IPS-20b (cell line): Measurements from ENCODE around the gene SHROOM3.
A peak's percentile ranks its signal among the peaks of the same experiment; 100 is the strongest.

Experiments
- H3K27ac ChIP-seq: one replicate; pipeline ENCODE4 v1.5.1; 2013; ENCODE audit warnings: low read length
- H3K27me3 ChIP-seq: 2 replicates; pipeline ENCODE4 v1.6.1; 2013; ENCODE audit warnings: mild to moderate bottlenecking, low read length, inconsistent platforms; ENCODE audit not compliant: insufficient read depth
- H3K36me3 ChIP-seq: 2 replicates; pipeline ENCODE4 v1.6.1; 2013; ENCODE audit warnings: low read depth, mild to moderate bottlenecking, inconsistent platforms, low read length, moderate library complexity; ENCODE audit not compliant: insufficient read depth
- H3K4me1 ChIP-seq: 2 replicates; pipeline ENCODE4 v1.6.1; 2013; ENCODE audit warnings: mild to moderate bottlenecking, control low read depth, inconsistent platforms, low read length, moderate library complexity; ENCODE audit not compliant: insufficient read depth
- H3K4me3 ChIP-seq: 2 replicates; pipeline ENCODE4 v1.5.1; 2013; ENCODE audit warnings: mild to moderate bottlenecking, low read length, inconsistent platforms
- H3K9ac ChIP-seq: 2 replicates; pipeline ENCODE4 v1.6.1; 2013; ENCODE audit warnings: low read depth, mild to moderate bottlenecking, inconsistent platforms, low read length, moderate library complexity
- H3K9me3 ChIP-seq: 2 replicates; pipeline ENCODE4 v1.6.1; 2013; ENCODE audit warnings: mild to moderate bottlenecking, low read depth, low read length, inconsistent platforms; ENCODE audit not compliant: insufficient read depth

The SHROOM3 gene

DNA sequence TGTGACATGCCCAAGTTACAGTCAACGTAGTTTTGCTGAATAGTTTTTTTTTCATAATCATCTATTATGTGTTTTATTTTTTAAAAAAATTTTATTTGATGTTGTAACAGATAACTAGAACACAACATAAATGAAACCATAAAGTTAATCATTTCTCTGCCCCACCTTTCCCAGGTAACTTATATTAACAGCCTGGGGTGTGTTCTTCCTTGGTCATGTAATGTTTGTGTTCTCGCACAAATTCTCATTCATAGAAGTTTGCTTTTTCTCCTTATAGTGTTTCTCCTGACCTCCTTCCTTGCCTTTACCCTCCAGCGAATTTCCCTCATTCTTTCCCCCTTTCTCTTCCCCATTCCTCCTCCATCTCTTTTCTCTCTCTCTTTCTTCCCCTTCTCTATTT, 248.1 kb downstream of the SHROOM3 start:
- peaks cover 8% of the 10 kb centered on the region; the same call in 1 of the 2 replicates for H3K4me1 ChIP-seq
- H3K36me3 ChIP-seq = no peaks in the 10 kb centered on the region
- H3K9ac ChIP-seq = no peak overlapping the region
- H3K9me3 ChIP-seq = no peaks in the 10 kb centered on the region
- H3K27ac ChIP-seq = no peak overlapping the region
- H3K27me3 ChIP-seq = peaks cover 10% of the 10 kb centered on the region
- no peak overlapping the region for H3K4me3 ChIP-seq

DNA sequence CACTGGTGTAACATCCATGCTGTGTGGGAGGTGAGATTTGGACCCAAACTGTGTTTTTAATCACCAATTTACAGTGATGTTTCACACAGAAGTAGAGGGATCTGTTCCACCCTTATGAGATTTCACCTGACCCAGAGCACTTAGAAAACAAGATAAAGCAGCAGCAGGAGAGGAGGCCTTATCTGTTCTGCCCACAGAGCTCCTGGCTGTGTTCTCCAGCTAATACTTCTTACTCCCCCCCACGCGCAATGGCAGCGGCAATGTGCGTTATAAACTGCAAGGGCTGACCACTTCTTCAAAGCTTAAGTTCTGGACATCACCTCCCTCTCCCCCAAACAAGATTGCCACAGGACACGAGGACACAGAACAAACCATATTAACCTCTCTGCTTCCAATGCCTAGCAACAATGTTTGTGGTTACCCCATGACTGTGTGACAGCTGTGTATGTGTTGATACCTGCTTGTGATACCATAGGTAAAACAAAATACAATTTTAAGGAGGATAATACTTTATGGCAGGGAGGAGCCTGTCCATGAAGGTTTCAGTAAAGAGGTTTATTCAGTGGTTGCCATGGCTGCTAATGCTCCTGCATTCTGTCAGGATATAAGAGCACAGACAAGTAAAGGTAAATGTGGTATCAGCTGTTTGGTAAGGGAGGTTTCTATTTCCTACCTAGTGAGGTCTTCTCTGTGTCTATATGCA, 252.9 kb downstream of the SHROOM3 start:
- peaks cover 26% of the 10 kb centered on the region; the same call in 1 of the 2 replicates for H3K4me1 ChIP-seq
- no peaks in the 10 kb centered on the region for H3K9me3 ChIP-seq
- H3K36me3 ChIP-seq = 0 out of 2 replicates have a peak, but pooled peaks cover 5% of the 10 kb centered on the region
- H3K4me3 ChIP-seq = peak overlapping the region; percentile 86; the same call in 1 of the 2 replicates
- no peak overlapping the region for H3K27ac ChIP-seq
- H3K27me3 ChIP-seq = peaks cover 18% of the 10 kb centered on the region
- no peak overlapping the region; the same call in 1 of the 2 replicates for H3K9ac ChIP-seq

DNA sequence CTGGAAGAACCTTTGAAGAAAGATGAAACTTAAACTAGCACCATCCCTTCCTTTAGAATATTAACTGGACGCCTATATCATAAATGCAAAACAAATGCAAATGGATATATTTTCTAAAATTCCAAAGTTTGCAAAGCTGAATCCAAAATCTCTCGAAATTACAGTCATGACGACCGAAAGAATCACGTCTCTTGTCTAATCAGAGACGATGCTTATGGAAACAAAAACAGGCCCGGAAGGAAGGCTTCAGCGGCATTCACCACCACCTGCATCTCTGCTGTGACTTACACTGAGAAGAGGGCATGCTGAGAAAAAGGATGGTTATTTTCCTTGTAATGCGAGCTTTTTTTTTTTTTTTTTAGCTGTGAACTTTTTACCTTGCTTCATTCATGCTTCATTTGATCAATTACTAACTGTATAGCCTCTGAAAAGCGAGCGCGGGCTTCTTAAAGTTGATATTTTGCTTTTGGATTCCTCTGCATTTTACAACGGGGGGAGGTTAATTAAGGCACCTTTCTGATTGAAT, 253.7 kb downstream of the SHROOM3 start:
- Histone ChIP-seq H3K27ac (no peak overlapping the region), H3K9ac (peak overlapping the region; percentile 84; the same call in 1 of the 2 replicates), H3K9me3 (no peaks in the 10 kb centered on the region), H3K27me3 (peaks cover 18% of the 10 kb centered on the region), H3K36me3 (0 out of 2 replicates have a peak, but pooled peaks cover 5% of the 10 kb centered on the region), H3K4me1 (peaks cover 26% of the 10 kb centered on the region; the same call in 1 of the 2 replicates), H3K4me3 (peak overlapping the region; percentile 86)

DNA sequence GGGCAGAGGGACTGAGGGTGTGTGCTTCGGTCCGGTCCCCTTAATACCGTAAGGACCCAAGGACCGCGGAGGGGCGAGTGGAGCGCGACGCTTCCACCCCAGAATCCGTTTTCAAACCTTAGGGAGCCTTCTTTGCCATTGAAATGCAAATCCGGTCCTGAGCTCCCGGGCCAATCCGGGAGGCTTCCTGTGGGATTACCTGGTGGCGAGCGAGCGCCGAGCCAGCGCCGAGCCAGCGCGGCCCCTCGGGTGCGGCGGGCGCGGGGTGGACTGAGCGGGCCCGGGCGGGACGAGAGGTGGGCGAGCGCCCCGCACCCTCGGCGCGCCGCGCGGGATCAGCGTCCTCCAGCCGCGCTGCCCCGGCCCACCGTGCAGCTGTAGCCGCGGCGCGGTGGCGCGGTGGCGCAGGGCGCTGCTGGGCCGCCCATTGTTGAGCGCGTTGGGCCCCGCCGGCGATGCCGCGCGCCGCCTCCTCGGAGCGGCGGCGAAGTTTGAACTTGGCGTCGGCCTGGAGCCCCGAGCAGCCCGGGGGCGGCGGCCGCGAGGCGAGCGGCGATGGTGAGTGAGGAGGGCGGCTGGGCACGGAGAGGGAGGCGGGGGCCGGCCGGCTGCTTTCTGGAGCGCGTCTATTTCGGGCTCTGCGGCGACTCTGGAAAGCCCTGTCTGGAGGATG, 254.3 kb downstream of the SHROOM3 start:
- Histone ChIP-seq H3K9me3 (no peaks in the 10 kb centered on the region), H3K36me3 (0 out of 2 replicates have a peak, but pooled peaks cover 5% of the 10 kb centered on the region), H3K27ac (no peak overlapping the region), H3K27me3 (peaks cover 18% of the 10 kb centered on the region), H3K4me1 (peaks cover 26% of the 10 kb centered on the region; the same call in 1 of the 2 replicates), H3K9ac (peak overlapping the region; percentile 84; the same call in 1 of the 2 replicates), H3K4me3 (peak overlapping the region; percentile 86)

DNA sequence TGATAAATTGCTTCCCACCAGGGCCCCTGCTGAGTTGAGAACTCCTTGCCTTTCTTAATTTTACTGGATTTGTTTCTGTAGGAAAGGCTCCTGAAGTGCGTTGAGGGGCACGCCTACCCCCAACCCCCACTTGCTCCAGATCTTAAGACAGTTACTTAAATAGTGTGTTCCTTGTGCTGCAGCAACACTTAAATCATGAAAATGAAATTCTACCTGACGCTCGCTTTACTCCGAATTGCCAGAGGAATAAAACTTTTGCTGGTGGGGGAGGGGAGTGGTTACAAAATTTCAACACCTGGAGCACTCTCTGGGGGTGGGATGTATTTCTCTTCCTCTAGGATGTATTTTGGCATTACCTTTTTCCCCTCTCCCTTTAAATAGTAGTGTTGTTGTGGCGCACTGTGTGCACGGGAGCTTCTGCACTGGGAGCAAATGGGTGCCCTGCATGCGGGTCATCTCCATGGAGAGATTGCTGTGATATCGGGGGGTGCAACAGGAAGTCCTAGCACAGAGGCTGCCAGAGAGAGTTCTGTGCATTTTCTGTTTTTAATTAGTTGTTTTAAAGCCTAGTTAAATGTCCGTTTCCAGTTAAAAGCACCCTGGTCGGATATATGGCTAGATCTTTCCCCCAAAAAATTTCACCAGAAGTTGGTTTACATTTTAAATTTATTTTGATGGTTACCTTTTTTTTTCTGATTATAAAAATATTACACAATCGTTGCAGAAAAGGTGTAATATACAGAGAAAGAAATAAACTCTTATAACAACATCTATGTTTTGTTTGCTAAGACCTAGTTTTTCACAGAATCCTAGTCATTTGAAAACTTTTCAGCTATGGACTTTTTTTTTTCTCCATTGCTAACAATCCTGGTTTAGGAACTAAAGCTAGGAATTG, 255.2 kb downstream of the SHROOM3 start:
- Histone ChIP-seq H3K9me3 (no peaks in the 10 kb centered on the region), H3K9ac (peak overlapping the region; percentile 84; the same call in 1 of the 2 replicates), H3K4me3 (peak overlapping the region; percentile 86), H3K36me3 (0 out of 2 replicates have a peak, but pooled peaks cover 5% of the 10 kb centered on the region), H3K27me3 (peaks cover 18% of the 10 kb centered on the region), H3K27ac (no peak overlapping the region), H3K4me1 (peaks cover 30% of the 10 kb centered on the region; the same call in 1 of the 2 replicates)

DNA sequence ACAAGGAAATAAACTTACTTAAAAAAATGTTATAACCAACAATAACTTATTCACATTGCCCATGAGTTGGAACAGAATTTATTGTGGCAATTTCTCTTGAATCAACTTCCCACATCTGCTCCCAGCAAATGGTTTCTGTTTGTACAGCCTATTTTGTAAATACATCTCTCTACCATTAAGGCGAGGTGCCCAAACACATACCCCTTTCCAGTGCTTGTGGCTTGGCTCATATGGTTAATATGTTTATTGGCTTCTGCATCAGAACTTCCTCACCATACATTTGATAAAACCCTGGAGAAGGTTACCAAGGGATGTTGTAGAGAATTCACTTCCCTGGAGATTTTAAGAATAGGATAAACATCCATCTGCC, 255.9 kb downstream of the SHROOM3 start:
- no peaks in the 10 kb centered on the region for H3K9me3 ChIP-seq
- peaks cover 18% of the 10 kb centered on the region for H3K27me3 ChIP-seq
- H3K9ac ChIP-seq = no peak overlapping the region; the same call in 1 of the 2 replicates
- H3K4me3 ChIP-seq = peak overlapping the region; percentile 86
- H3K27ac ChIP-seq = no peak overlapping the region
- H3K36me3 ChIP-seq = 0 out of 2 replicates have a peak, but pooled peaks cover 5% of the 10 kb centered on the region
- peaks cover 37% of the 10 kb centered on the region for H3K4me1 ChIP-seq

DNA sequence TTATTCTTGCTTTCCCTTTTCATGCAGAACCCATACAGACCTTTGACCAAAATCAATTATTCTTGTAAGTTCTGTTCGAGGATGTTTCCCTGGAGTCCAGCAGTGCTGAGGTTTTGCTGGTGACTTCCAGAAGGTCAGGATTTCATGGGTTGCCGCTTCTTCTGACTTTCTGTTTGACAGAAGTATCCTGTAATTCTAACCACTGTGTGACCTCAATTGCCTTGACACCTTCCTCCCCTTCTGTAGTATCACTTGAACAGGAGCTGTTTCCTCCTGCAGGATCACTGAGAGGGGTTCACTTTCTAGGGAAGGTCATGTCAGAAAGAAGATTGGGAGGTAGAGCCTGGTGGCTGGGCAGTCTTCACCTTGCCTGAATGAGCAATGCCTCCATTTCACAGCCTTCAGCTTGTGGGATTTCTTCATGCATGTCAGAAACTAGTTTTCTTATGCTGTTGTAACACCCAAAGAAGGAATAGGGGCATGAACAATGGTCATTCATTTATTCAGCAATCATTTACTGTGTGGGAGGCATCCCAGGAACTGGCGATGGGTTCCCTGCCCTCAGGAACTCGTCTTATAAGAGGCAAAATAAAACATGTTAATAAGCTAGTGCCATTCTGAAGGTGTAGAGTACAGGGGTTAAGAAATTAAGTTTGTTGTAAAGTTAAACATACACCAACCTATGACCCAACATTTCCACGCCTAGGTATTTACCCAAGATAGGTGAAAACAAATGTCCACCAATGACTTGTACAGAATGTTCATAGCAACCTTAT, 257.0 kb downstream of the SHROOM3 start:
- Histone ChIP-seq H3K27me3 (peaks cover 18% of the 10 kb centered on the region), H3K4me1 (peaks cover 46% of the 10 kb centered on the region), H3K9ac (no peak overlapping the region), H3K36me3 (0 out of 2 replicates have a peak, but pooled peaks cover 5% of the 10 kb centered on the region), H3K9me3 (no peaks in the 10 kb centered on the region), H3K27ac (no peak overlapping the region), H3K4me3 (no peak overlapping the region)

DNA sequence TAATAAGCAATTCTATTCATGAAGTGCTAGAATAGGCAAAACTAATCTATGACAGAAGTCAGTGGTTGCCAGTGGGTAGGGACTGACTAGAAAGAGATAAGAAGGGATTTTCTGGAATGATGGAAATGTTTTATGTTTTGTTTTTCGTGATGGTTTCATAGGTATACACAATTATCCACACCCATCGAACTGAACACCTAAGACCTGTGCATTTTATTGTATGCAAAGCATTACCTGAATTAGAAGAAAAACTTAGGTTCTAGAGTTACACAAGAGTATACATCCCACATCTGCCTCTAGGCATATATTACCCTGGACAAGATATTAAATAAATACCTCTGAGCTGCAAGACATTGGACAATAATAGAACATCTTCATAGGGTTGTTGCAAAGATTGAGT, 257.7 kb downstream of the SHROOM3 start:
- 0 out of 2 replicates have a peak, but pooled peaks cover 5% of the 10 kb centered on the region for H3K36me3 ChIP-seq
- H3K9me3 ChIP-seq = no peaks in the 10 kb centered on the region
- H3K9ac ChIP-seq = no peak overlapping the region
- no peak overlapping the region for H3K27ac ChIP-seq
- peaks cover 11% of the 10 kb centered on the region for H3K27me3 ChIP-seq
- no peak overlapping the region for H3K4me3 ChIP-seq
- H3K4me1 ChIP-seq = peaks cover 50% of the 10 kb centered on the region

DNA sequence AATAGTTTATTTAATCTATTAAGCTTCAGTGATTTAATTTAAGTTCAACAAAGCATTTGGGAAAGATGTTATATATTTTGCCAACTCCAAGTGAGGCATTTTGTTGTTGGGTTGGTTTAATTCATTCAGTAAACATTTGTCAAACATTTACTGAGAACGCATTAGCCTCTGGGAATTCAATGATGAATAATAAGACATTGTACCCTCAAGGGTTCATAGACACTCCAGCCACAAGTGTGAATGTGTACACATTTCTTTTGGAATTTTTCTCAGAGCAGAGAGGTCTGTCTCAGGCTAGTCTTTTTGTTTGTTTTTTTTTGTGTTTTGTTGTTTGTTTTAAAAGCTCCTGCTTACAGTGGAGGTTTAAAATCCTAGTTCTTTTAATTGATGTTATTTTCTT, 259.0 kb downstream of the SHROOM3 start:
- H3K4me3 ChIP-seq = no peak overlapping the region
- H3K27me3 ChIP-seq = no peaks in the 10 kb centered on the region
- 0 out of 2 replicates have a peak, but pooled peaks cover 5% of the 10 kb centered on the region for H3K36me3 ChIP-seq
- no peak overlapping the region for H3K27ac ChIP-seq
- no peaks in the 10 kb centered on the region for H3K9me3 ChIP-seq
- H3K9ac ChIP-seq = no peak overlapping the region
- H3K4me1 ChIP-seq = peaks cover 54% of the 10 kb centered on the region

DNA sequence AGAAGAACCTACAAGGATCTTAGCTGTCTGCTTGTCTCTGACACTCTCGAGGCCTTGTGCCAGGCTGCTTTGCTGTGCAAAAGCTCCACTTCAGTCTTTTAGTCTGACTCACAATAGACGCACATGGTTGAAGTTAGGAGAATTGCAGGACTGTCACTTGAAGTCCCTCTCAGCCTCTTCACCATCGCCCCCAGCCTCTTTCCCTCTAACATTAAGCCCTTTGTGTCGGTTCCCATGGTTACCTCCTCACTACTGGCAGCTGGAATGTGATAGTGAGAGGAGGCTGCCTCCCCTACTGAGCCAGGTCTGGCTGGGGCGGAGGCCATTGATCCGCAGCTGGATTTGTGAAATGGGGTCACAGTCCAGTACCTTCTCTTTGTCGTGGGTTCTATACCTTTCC, 261.1 kb downstream of the SHROOM3 start:
- peak overlapping the region; percentile 36; the same call in 1 of the 2 replicates for H3K4me3 ChIP-seq
- peaks cover 55% of the 10 kb centered on the region for H3K4me1 ChIP-seq
- peak overlapping the region; percentile 52 for H3K27ac ChIP-seq
- H3K9me3 ChIP-seq = no peaks in the 10 kb centered on the region
- 0 out of 2 replicates have a peak, but pooled peaks cover 5% of the 10 kb centered on the region for H3K36me3 ChIP-seq
- no peaks in the 10 kb centered on the region for H3K27me3 ChIP-seq
- 0 out of 2 replicates have a peak overlapping the region, but pooled peaks have one; percentile 28 for H3K9ac ChIP-seq
